ENCODE measurements around the gene NKX2-3.

Gene NKX2-3

DNA sequence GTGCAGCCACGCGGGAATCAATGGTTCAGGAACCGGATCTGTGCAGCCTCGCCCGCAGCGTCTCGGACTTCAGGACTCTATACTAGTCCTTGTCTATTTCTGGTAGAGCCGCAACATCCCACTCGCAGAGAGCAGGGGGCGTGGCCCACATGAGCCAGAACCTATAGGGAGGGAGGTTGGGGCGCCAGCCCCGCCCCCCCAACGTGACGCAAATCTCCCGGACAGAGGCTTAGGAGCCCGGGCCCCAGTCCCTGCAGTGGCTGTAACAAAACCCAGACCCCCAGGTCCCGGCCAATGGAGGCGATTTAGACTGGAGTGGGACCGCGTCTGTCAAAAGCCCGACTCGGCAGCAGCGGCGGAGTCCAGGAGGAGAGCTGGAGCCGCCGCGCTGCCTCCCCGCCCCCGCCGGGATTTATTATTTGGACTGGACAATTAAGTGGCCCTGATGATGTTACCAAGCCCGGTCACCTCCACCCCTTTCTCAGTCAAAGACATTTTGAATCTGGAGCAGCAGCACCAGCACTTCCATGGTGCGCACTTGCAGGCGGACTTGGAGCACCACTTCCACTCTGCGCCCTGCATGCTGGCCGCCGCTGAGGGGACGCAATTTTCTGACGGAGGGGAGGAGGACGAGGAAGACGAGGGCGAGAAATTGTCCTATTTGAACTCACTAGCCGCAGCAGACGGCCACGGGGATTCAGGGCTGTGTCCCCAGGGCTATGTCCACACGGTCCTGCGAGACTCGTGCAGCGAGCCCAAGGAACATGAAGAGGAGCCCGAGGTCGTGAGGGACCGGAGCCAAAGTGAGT, at the start of gene NKX2-3:
Gene NKX2-3, plus strand, starts transcription at position 256 of the 809 bp plus-strand sequence. Its CDS starts 190 bp downstream, at position 446.
- CTCF ChIA-PET: interaction anchor here (0.6 kb wide), 1 partner anchor 33 kb away, joined by 3 read pairs; no protein-coding TSS in a partner anchor
- no peaks in the 10 kb centered on the region for H3K9me3 ChIP-seq (ENCODE audit: control insufficient read depth, insufficient read depth, low read depth, low read length)

DNA sequence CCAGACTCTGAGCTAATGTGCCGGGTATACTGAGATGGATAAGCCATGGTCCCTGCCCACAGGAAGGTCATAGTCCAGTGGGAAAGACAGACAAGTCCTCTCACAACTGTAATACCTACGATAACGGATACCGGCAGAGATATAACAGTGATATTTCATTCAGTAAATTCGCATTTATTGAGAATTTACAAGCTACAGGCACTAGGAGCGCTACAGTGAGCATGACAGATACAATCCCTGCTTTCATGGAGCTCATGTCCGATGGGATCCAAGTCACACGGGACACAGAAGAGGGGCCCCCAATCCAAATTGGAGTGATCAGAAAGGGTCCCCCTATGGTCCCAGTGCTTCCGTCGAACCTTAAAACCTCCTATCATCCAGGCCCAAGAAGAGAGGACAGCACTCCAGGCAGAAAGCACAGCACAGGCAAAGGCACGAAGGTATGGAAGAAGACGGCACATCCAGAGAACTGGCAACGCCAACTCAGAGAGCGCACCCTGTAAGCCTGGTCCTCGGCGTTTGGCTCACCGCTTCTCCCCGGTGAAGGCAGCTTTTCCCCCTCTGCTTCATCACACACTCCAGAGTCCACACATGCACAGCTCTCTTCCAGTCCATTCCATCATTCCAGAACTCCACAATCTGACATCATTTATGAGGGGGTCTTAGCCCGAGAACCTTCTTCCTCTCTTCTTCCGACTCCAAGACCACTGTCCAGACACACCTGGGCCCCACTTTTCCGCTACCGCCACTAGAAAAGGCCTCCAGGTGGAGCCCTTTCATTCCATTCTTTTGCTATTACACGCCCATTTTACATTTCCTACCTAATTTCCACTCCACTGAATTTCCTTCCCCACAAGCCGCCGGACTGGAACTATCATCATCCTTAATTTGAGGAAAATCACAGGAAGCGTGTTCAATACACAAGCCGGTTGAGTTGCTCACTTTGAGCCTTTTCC, 47.8 kb upstream of the NKX2-3 start:
- Histone ChIP-seq H3K36me3 (ENCODE audit: control insufficient read depth in 2 of 2, insufficient read depth in 1 of 2, low read length in 2 of 2) (no peaks in the 10 kb centered on the region), H3K4me3 (ENCODE audit: low read depth, low read length) (no peak overlapping the region), H3K9me3 (ENCODE audit: control insufficient read depth, insufficient read depth, low read depth, low read length) (no peaks in the 10 kb centered on the region), H3K4me1 (ENCODE audit: control insufficient read depth, insufficient read depth, low read length) (no peaks in the 10 kb centered on the region), H3K27ac (ENCODE audit: extremely low read depth, low read depth, low read length) (no peak overlapping the region)
- TF ChIP-seq ZFP3 (tag by site-specific recombination; IDR thresholded peaks at IDR 0.05; ENCODE audit: low read depth) (no peak), ZNF654 (tag by site-specific recombination; IDR thresholded peaks at IDR 0.05; ENCODE audit: low read depth) (peak; percentile 75), ZNF266 (tag by site-specific recombination; IDR thresholded peaks at IDR 0.05; ENCODE audit: low read depth) (no peak), KLF9 (tag by site-specific recombination; IDR thresholded peaks at IDR 0.05; ENCODE audit: low read depth) (peak; percentile 77), ZFP69B (tag by site-specific recombination; IDR thresholded peaks at IDR 0.05) (peak; percentile 73), KLF16 (tag by site-specific recombination; IDR thresholded peaks at IDR 0.05) (0 out of 2 replicates have a peak, but pooled peaks have one; percentile 21)
- TF ChIP-seq, protein P1, sequence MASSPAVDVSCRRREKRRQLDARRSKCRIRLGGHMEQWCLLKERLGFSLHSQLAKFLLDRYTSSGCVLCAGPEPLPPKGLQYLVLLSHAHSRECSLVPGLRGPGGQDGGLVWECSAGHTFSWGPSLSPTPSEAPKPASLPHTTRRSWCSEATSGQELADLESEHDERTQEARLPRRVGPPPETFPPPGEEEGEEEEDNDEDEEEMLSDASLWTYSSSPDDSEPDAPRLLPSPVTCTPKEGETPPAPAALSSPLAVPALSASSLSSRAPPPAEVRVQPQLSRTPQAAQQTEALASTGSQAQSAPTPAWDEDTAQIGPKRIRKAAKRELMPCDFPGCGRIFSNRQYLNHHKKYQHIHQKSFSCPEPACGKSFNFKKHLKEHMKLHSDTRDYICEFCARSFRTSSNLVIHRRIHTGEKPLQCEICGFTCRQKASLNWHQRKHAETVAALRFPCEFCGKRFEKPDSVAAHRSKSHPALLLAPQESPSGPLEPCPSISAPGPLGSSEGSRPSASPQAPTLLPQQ (tag by site-specific recombination; IDR thresholded peaks at IDR 0.05): peak; percentile 51; the same call in 1 of the 2 replicates
- POLR2A ChIA-PET: interaction anchor here (1.0 kb wide), 1 partner anchor 127 kb away, joined by 3 read pairs; no protein-coding TSS in a partner anchor
- CTCF ChIA-PET: interaction anchor here (0.6 to 4.5 kb wide), 28 partner anchors 10 to 731 kb away, joined by 3 to 27 read pairs (median 4); no protein-coding TSS in a partner anchor

More for the DNA sequence above, at the start of gene NKX2-3:
- Histone ChIP-seq H3K36me3 (ENCODE audit: control insufficient read depth in 2 of 2, insufficient read depth in 1 of 2, low read length in 2 of 2) (no peaks in the 10 kb centered on the region), H3K27ac (ENCODE audit: extremely low read depth, low read depth, low read length) (no peak within 1 kb of the TSS), H3K4me1 (ENCODE audit: control insufficient read depth, insufficient read depth, low read length) (peaks cover 6% of the 10 kb centered on the region; the same call in 1 of the 2 replicates), H3K4me3 (ENCODE audit: low read depth, low read length) (peak within 1 kb of the TSS; percentile 28)
- no peak for TF ChIP-seq GLI4 (tag by site-specific recombination; IDR thresholded peaks at IDR 0.05)
- no peak for TF ChIP-seq ZNF133 (tag by site-specific recombination; IDR thresholded peaks at IDR 0.05)
- POLR2A ChIA-PET: no interaction called here

DNA sequence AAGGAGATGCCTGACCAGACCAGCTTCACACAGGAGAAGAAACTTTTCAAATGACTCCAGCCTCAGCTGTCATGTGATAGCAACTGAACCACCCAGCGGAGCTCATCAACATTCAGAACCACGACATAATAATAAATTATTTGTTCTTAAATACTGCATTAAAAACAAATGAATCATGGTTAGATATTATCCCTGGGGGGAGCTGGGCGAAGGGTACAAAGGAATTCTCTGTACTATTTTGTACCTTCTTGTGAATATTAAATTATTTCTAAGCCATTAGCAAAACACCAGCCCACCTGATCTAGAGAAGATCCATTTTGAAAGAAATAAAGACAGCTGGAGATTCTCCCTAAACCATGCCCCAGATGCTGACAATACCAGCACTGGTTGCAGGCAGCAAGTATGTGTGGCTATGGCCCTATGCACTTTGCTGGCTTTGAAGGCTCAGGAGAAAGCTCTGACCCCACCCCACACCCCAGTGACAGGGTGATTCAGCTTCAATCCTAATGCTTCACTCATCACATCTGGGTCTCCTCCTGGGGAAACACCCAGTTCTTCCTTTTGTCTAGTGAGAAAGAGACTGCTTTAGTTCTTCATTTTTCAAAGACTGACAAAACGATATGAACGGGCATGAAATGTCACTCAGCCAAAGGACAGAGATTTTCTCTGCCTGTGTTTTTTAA, 45.5 kb upstream of the NKX2-3 start:
- Histone ChIP-seq H3K9me3 (ENCODE audit: control insufficient read depth, insufficient read depth, low read depth, low read length) (no peaks in the 10 kb centered on the region), H3K4me3 (ENCODE audit: low read depth, low read length) (no peak overlapping the region), H3K36me3 (ENCODE audit: control insufficient read depth in 2 of 2, insufficient read depth in 1 of 2, low read length in 2 of 2) (no peaks in the 10 kb centered on the region), H3K27ac (ENCODE audit: extremely low read depth, low read depth, low read length) (no peak overlapping the region), H3K4me1 (ENCODE audit: control insufficient read depth, insufficient read depth, low read length) (no peaks in the 10 kb centered on the region)
- CTCF ChIA-PET: interaction anchor here (1.9 to 4.5 kb wide), 3 partner anchors 52 to 125 kb away, joined by 10 to 27 read pairs (median 15); no protein-coding TSS in a partner anchor
- POLR2A ChIA-PET: interaction anchor here (1.0 kb wide), 1 partner anchor 57 kb away, joined by 3 read pairs; the partner anchor contains the start of gene GOT1
- TF ChIP-seq ZNF211 (tag by site-specific recombination; IDR thresholded peaks at IDR 0.05; ENCODE audit: low read depth) (no peak), ZNF529 (tag by site-specific recombination; IDR thresholded peaks at IDR 0.05; ENCODE audit: insufficient replicate concordance) (peak; percentile 96), ZNF560 (tag by site-specific recombination; IDR thresholded peaks at IDR 0.05; ENCODE audit: borderline replicate concordance) (no peak), ZNF354C (tag by site-specific recombination; IDR thresholded peaks at IDR 0.05; ENCODE audit: borderline replicate concordance, low read depth) (no peak)
